Measurements from ENCODE around the gene SLC30A1.
"Not testable (repeated sequence)": the region's sequence is repeated elsewhere in the genome, so short reads cannot be mapped to it uniquely, and the experiment has no call there.

The SLC30A1 gene

GRCh38 chr1:211578640-211579439 is at the start of gene SLC30A1:
TSS of gene SLC30A1 (minus strand) at chr1:211579161. CDS start at chr1:211578612, 549 bp downstream.
- DNase-seq = peak; percentile 99

GRCh38 chr1:211628417-211628816 is 49.5 kb upstream of the SLC30A1 start:
- DNase-seq = no peak

GRCh38 chr1:211627259-211627658 is 48.3 kb upstream of the SLC30A1 start:
- DNase-seq = no peak

- DNase-seq = not testable (repeated sequence)
Observed at GRCh38 chr1:211625866-211626265, 46.9 kb upstream of the SLC30A1 start.

- peak; percentile 39 for DNase-seq
Observed at GRCh38 chr1:211625040-211625439, 46.1 kb upstream of the SLC30A1 start.

GRCh38 chr1:211623515-211623914 is 44.6 kb upstream of the SLC30A1 start:
- no peak for DNase-seq

- DNase-seq = no peak
Observed at GRCh38 chr1:211621447-211622198, 42.7 kb upstream of the SLC30A1 start.

- no peak for DNase-seq
Observed at GRCh38 chr1:211620097-211620496, 41.1 kb upstream of the SLC30A1 start.

- no peak for DNase-seq
Observed at GRCh38 chr1:211619033-211619996, 40.4 kb upstream of the SLC30A1 start.

GRCh38 chr1:211616965-211617297 is 38.0 kb upstream of the SLC30A1 start:
- no peak for DNase-seq

GRCh38 chr1:211616231-211616964 is 37.4 kb upstream of the SLC30A1 start:
- DNase-seq = peak; percentile 26

- DNase-seq = no peak
Observed at GRCh38 chr1:211614615-211615014, 35.7 kb upstream of the SLC30A1 start.

GRCh38 chr1:211613951-211614350 is 35.0 kb upstream of the SLC30A1 start:
- DNase-seq = no peak

GRCh38 chr1:211613108-211613947 is 34.4 kb upstream of the SLC30A1 start:
- peak; percentile 96 for DNase-seq

- no peak for DNase-seq
Observed at GRCh38 chr1:211612786-211613107, 33.8 kb upstream of the SLC30A1 start.

- no peak for DNase-seq
Observed at GRCh38 chr1:211611818-211612217, 32.9 kb upstream of the SLC30A1 start.

GRCh38 chr1:211610779-211611556 is 32.0 kb upstream of the SLC30A1 start:
- peak; percentile 46 for DNase-seq

GRCh38 chr1:211609120-211610024 is 30.4 kb upstream of the SLC30A1 start:
- no peak for DNase-seq

GRCh38 chr1:211607754-211608473 is 29.0 kb upstream of the SLC30A1 start:
- no peak for DNase-seq

Measured in fibroblast of skin of right quadriceps (primary cell).